K562 (cell line): ENCODE results near the gene UBE2S. TPM values are rescaled to one million over a fixed set of nuclear protein-coding genes. Genes with fewer than 3 reads are reported as not detected.
A peak's percentile ranks its signal among the peaks of the same experiment; 100 is the strongest.

ENCODE experiments used
- ATAC-seq: fragments of 200-7000 bp; cut with Tn5 transposase; 3 replicates; pipeline ENCODE4 v1.9.1; 2020; ENCODE audit warnings: moderate library complexity
- BruUV-seq: library from RNA; stranded (reverse); fragments of 400-500 nt; replicated peaks from 2 replicates; lab custom pipeline; 2021; lab: Mats Ljungman, UMichigan
- CTCF ChIA-PET: fragments of 300-600 bp; formaldehyde crosslinking; extraction: SDS; loops from one replicate; lab custom pipeline; 2021; ENCODE audit warnings: low intra/inter-chr PET ratio; lab: Yijun Ruan, JAX
- POLR2A ChIA-PET: fragments of 300-600, 350-650 bp; sonication (Branson Sonifier 250); formaldehyde crosslinking; extraction: SDS; loops from one replicate; lab custom pipeline; 2021; ENCODE audit warnings: antibody characterized with exemption, inconsistent platforms; lab: Yijun Ruan, JAX
- DNase-seq, 4 experiments: peaks; one replicate each; pipeline versions ENCODE4 v3.0.0 to v3.0.0-alpha.2; 2011 to 2018; ENCODE audit warnings: low spot score in 3 of 4, mixed read lengths in 3 of 4; ENCODE audit errors: extremely low read depth in 1 of 4
- FAIRE-seq: peaks from 2 replicates; lab custom pipeline; 2011; peaks lifted over from hg19 to GRCh38; lab: Jason Lieb, UNC
- H2AFZ ChIP-seq: 2 replicates; pipeline ENCODE4 v1.6.0; 2011; ENCODE audit warnings: low read depth, low read length, control low read depth, inconsistent platforms
- H3K27ac ChIP-seq: fragments of 200-600 bp; 3 replicates; pipeline ENCODE4 v1.8.0; 2011; ENCODE audit warnings: low read depth, mild to moderate bottlenecking, control low read depth, inconsistent platforms, low read length, moderate library complexity, mixed read lengths; ENCODE audit errors: extremely low read depth
- H3K27me3 ChIP-seq, 2 experiments: fragments of 300-600 bp in 1 of 2; 2 replicates in 1 of 2; 3 replicates in 1 of 2; pipeline versions ENCODE4 v1.6.0 to v1.8.0; 2011; ENCODE audit warnings: inconsistent platforms in 2 of 2, low read length in 2 of 2, mild to moderate bottlenecking in 1 of 2, mixed read lengths in 1 of 2, moderate library complexity in 1 of 2; ENCODE audit not compliant: control insufficient read depth in 2 of 2, insufficient read depth in 2 of 2
- H3K36me3 ChIP-seq: fragments of 300-600 bp; 3 replicates; pipeline ENCODE4 v1.8.0; 2011; ENCODE audit warnings: mild to moderate bottlenecking, low read length, inconsistent platforms; ENCODE audit not compliant: control insufficient read depth, insufficient read depth
- H3K4me1 ChIP-seq, 2 experiments: fragments of 200-600 bp in 1 of 2; replicated peaks in 1 of 2; 2 replicates in 1 of 2; 3 replicates in 1 of 2; pipeline versions ENCODE4 v1.5.1 to v1.8.0; 2011; ENCODE audit warnings: inconsistent platforms in 2 of 2, low read length in 2 of 2, mild to moderate bottlenecking in 1 of 2, mixed read lengths in 1 of 2, moderate library complexity in 1 of 2; ENCODE audit not compliant: control insufficient read depth in 2 of 2, insufficient read depth in 2 of 2
- H3K4me2 ChIP-seq: 2 replicates; pipeline ENCODE4 v1.6.1; 2011; ENCODE audit warnings: low read length, control low read depth, inconsistent platforms, mixed read lengths; ENCODE audit not compliant: insufficient read depth
- H3K4me3 ChIP-seq: fragments of 200-600 bp; sonication (generic), shearing (Covaris generic); 2 replicates; pipeline ENCODE4 v1.5.1; 2016; ENCODE audit warnings: control low read depth, inconsistent platforms
- H3K79me2 ChIP-seq: fragments of 200-600 bp; 3 replicates; pipeline ENCODE4 v1.8.0; 2011; ENCODE audit warnings: low read length, inconsistent platforms; ENCODE audit not compliant: control insufficient read depth, insufficient read depth
- H3K9ac ChIP-seq, 2 experiments: 2 replicates each; pipeline versions ENCODE4 v1.6.0 to v1.6.1; 2011; ENCODE audit warnings: low read depth in 2 of 2, low read length in 2 of 2, control low read depth in 1 of 2, inconsistent platforms in 1 of 2, mild to moderate bottlenecking in 1 of 2, mixed read lengths in 1 of 2; ENCODE audit not compliant: insufficient read depth in 1 of 2
- H3K9me1 ChIP-seq: one replicate; pipeline ENCODE4 v1.6.0; 2011; ENCODE audit warnings: inconsistent platforms, mild to moderate bottlenecking, low read length, moderate library complexity; ENCODE audit not compliant: control insufficient read depth, insufficient read depth
- H3K9me3 ChIP-seq: replicated peaks from 2 replicates; pipeline ENCODE4 v1.5.1; 2011; ENCODE audit warnings: low read depth, low read length, inconsistent platforms; ENCODE audit not compliant: control insufficient read depth, insufficient read depth
- H4K20me1 ChIP-seq: replicated peaks from 2 replicates; pipeline ENCODE4 v1.6.1; 2011; ENCODE audit warnings: low read length, inconsistent platforms, mixed read lengths; ENCODE audit not compliant: control insufficient read depth, insufficient read depth
- ARID2 ChIP-seq: fragments of 450-650 bp; IDR thresholded peaks from 2 replicates; pipeline ENCODE4 v1.6.1; 2017; ENCODE audit warnings: antibody characterized with exemption, mild to moderate bottlenecking
- ATF2 ChIP-seq: sonication (generic); formaldehyde crosslinking; IDR thresholded peaks from 2 replicates; pipeline ENCODE4 v1.8.1; 2022; ENCODE audit warnings: missing genetic modification reagents
- CBX1 ChIP-seq: sonication (generic); IDR thresholded peaks from 2 replicates; pipeline ENCODE4 v1.6.1; 2016; ENCODE audit warnings: antibody characterized with exemption, low read depth, mild to moderate bottlenecking
- ELF2 ChIP-seq: fragments of 250-450 bp; sonication (Bioruptor Pico); IDR thresholded peaks from 2 replicates; pipeline ENCODE4 v1.5.0; 2021; ENCODE audit warnings: mild to moderate bottlenecking
- EP400 ChIP-seq: fragments of 450-650 bp; IDR thresholded peaks from 2 replicates; pipeline ENCODE4 v1.6.1; 2017; ENCODE audit warnings: antibody characterized with exemption, mild to moderate bottlenecking, moderate library complexity
- ESRRA ChIP-seq: fragments of 450-650 bp; IDR thresholded peaks from 2 replicates; pipeline ENCODE4 v1.6.1; 2014; ENCODE audit warnings: low read depth, mild to moderate bottlenecking, moderate library complexity, borderline replicate concordance
- ETV1 ChIP-seq: fragments of 450-650 bp; conservative IDR thresholded peaks from 2 replicates; pipeline ENCODE4 v1.6.1; 2016; ENCODE audit warnings: missing genetic modification characterization, control low read depth, low read depth, missing compliant biosample characterization
- FOXJ3 ChIP-seq: sonication (generic); formaldehyde crosslinking; IDR thresholded peaks from 2 replicates; pipeline ENCODE4 v1.4.0; 2020; ENCODE audit warnings: mild to moderate bottlenecking, missing genetic modification reagents
- HOXB6 ChIP-seq: fragments of 250-450 bp; sonication (Bioruptor Pico); IDR thresholded peaks from 2 replicates; pipeline ENCODE4 v1.5.1; 2022; ENCODE audit warnings: mild to moderate bottlenecking, borderline replicate concordance
- JUND ChIP-seq, 2 experiments: IDR thresholded peaks; 2 replicates in 1 of 2; 3 replicates in 1 of 2; pipeline ENCODE4 v1.6.1; 2011; ENCODE audit warnings: borderline replicate concordance in 2 of 2, low read depth in 2 of 2, low read length in 2 of 2, improper control_type of control experiment in 1 of 2, missing biosample characterization in 1 of 2, missing genetic modification characterization in 1 of 2, missing genetic modification reagents in 1 of 2
- NKRF ChIP-seq: fragments of 450-650 bp; IDR thresholded peaks from 2 replicates; pipeline ENCODE4 v1.6.1; 2016; ENCODE audit warnings: borderline replicate concordance
- POLR2A ChIP-seq: fragments of 450-650 bp; conservative IDR thresholded peaks from 2 replicates; pipeline ENCODE4 v1.6.1; 2016
- RB1 ChIP-seq: fragments of 450-650 bp; IDR thresholded peaks from 2 replicates; pipeline ENCODE4 v1.6.1; 2017; ENCODE audit warnings: low read depth, mild to moderate bottlenecking
- ZBTB5 ChIP-seq: fragments of 450-650 bp; IDR thresholded peaks from 2 replicates; pipeline ENCODE4 v1.6.1; 2017; ENCODE audit warnings: antibody characterized with exemption
- ZNF830 ChIP-seq: fragments of 250-450 bp; sonication (Bioruptor Pico); IDR thresholded peaks from 2 replicates; pipeline ENCODE4 v1.5.0; 2021; ENCODE audit warnings: mild to moderate bottlenecking
- WGBS: fragments of 100-300 bp; shearing (Covaris generic); methylation state at CpG from one replicate; pipeline ENCODE4 v1.1.6; 2016; ENCODE audit warnings: low coverage, mixed read lengths; ENCODE audit not compliant: insufficient coverage; ENCODE audit errors: missing lambda C conversion rate; 5-methylcytosine and 5-hydroxymethylcytosine counted together
- in situ Hi-C: fragments of 300-500 bp; cut with MboI; formaldehyde crosslinking; loops from 4 replicates; pipeline ENCODE4 v1.15.0; 2018; ENCODE audit warnings: inconsistent platforms, mixed read lengths
- intact Hi-C: fragments of 100-400 bp; cut with micrococcal nuclease; formaldehyde crosslinking; loops from 2 replicates; pipeline ENCODE4 v1.14.2; 2022
- polyA plus RNA-seq, 8 experiments: library from polyadenylated mRNA; depleted of rRNA in 4 of 8; stranded (reverse) in 5 of 8; unstranded in 3 of 8; fragments of >200 nt; fragmentation: Nextera tagmentation in 2 of 8; fragmentation: Illumina TruSeq in 1 of 8; extraction: Ambion mirVana in 2 of 8; extraction: Trizol in 1 of 8; gene quantifications; 2 replicates each; pipeline versions ENCODE4 v1.2.1 to v1.2.3, GENCODE V29; 2011 to 2014; ENCODE audit warnings: inconsistent platforms in 1 of 8, missing spikeins in 1 of 8
- total RNA-seq, 7 experiments: library from RNA; depleted of rRNA in 6 of 7; stranded (reverse); fragments of >200 nt in 6 of 7; fragmentation: Illumina TruSeq in 2 of 7; extraction: Trizol in 2 of 7; gene quantifications; 2 replicates each; pipeline versions ENCODE4 v1.2.1 to v1.2.3, GENCODE V29; 2011 to 2021; ENCODE audit warnings: low replicate concordance in 1 of 7

The UBE2S gene
- total and polyA plus RNA-seq, 9 of the 15 experiments (the other 6 are each of a cell fraction or from before 2014, with no cell fraction given) = 1.5 to 1,305 (median 157) TPM

GRCh38 chr19:55385724-55386492, 21.7 kb downstream of the UBE2S start, which contains the start of gene RPL28:
Gene RPL28, plus strand, starts transcription at chr19:55385932. Its CDS starts 426 bp downstream, at chr19:55386358.
- Histone ChIP-seq H3K79me2 (peaks cover 73% of the 10 kb centered on the region), H3K27me3 (no peaks in the 10 kb centered on the region), H3K36me3 (peaks cover 50% of the 10 kb centered on the region), H3K27ac (peak within 1 kb of the TSS; percentile 97), H3K4me1 (peaks cover 54 to 66% of the 10 kb centered on the region in 2 experiments), H3K9me1 (peaks cover 17% of the 10 kb centered on the region), H3K9ac (peak within 1 kb of the TSS; percentile 94 to 98), H3K4me2 (peak within 1 kb of the TSS; percentile 94), H2AFZ (peak within 1 kb of the TSS; percentile 99), H3K4me3 (peak within 1 kb of the TSS; percentile 77), H3K9me3 (no peaks in the 10 kb centered on the region; the same call in 1 of the 2 replicates), H4K20me1 (peaks cover 49% of the 10 kb centered on the region)
- ChIA-PET CTCF (no interaction called here), POLR2A (interaction anchor here (0.6 to 12.9 kb wide), 7 partner anchors 9 to 251 kb away, joined by 3 to 195 read pairs (median 3); partner anchors contain the start of gene UBE2S)
- WGBS = under 1% methylated on average over 67 of the region's 68 CpGs
- DNase-seq = peak; percentile 85 to 99 (median 91)
- FAIRE-seq = peak; percentile 99
- BruUV-seq = TSS peak; percentile 74
- ATAC-seq = peak; percentile 80
- in situ Hi-C loops (no loop called here), intact Hi-C loops (loop anchor here (2.0 to 5.0 kb wide), 3 partner anchors 66 to 169 kb away; no protein-coding TSS in a partner anchor)
- TF ChIP-seq ATF2 (CRISPR knock-in tag) (no peak), ZBTB5 (no peak), FOXJ3 (CRISPR knock-in tag) (no peak), RB1 (peak; percentile 68), ESRRA (peak; percentile 40; the same call in 1 of the 2 replicates), ARID2 (0 out of 2 replicates have a peak, but pooled peaks have one; percentile 12), CBX1 (peak; percentile 90; the same call in 1 of the 2 replicates), JUND (IDR thresholded peaks at IDR 0.05; ENCODE audit: borderline replicate concordance, low read depth, low read length) (peak; percentile 26; the same call in 1 of the 2 replicates), JUND (tag; IDR thresholded peaks at IDR 0.05; ENCODE audit: borderline replicate concordance, low read depth, low read length) (no peak; the same call in 2 of the 3 replicates), ZNF830 (no peak), EP400 (peak; percentile 81), HOXB6 (CRISPR knock-in tag) (peak; percentile 19; the same call in 1 of the 2 replicates), NKRF (peak; percentile 93), POLR2A (peak; percentile 99), ELF2 (CRISPR knock-in tag) (peak; percentile 20; the same call in 1 of the 2 replicates), ETV1 (no peak; the same call in 1 of the 2 replicates)
